GM12878 (cell line): ENCODE results near the gene SPATA32. TPM values are rescaled to one million over a fixed set of nuclear protein-coding genes. Genes with fewer than 3 reads are reported as not detected.

Experiments used
- ATAC-seq: fragments of 200-7000 bp; cut with Tn5 transposase; 3 replicates; pipeline ENCODE4 v1.9.1; 2020; ENCODE audit warnings: mild to moderate bottlenecking, moderate library complexity
- BruUV-seq: library from RNA; stranded (reverse); fragments of 400-500 nt; replicated peaks from 2 replicates; lab custom pipeline; 2021; lab: Mats Ljungman, UMichigan
- CTCF ChIA-PET: fragments of 300-600 bp; sonication (Branson Sonifier 250); formaldehyde crosslinking; extraction: SDS; loops from one replicate; lab custom pipeline; 2021; ENCODE audit warnings: inconsistent platforms; lab: Yijun Ruan, JAX
- POLR2A ChIA-PET: fragments of 350-600 bp; formaldehyde crosslinking; extraction: SDS; loops from one replicate; lab custom pipeline; 2021; ENCODE audit warnings: inconsistent platforms; lab: Charles Lee
- RAD21 ChIA-PET: fragments of 300-600 bp; sonication (Branson Sonifier 250); formaldehyde crosslinking; loops from one replicate; lab custom pipeline; 2023; ENCODE audit warnings: antibody characterized with exemption; ENCODE audit not compliant: unreplicated experiment; lab: Charles Lee
- SMC1A ChIA-PET: fragments of 300-600 bp; sonication (Branson Sonifier 250); formaldehyde crosslinking; loops from one replicate; lab custom pipeline; 2023; ENCODE audit not compliant: unreplicated experiment, uncharacterized antibody; lab: Charles Lee
- DNase-seq: peaks from one replicate; pipeline ENCODE4 v3.0.0-alpha.2; 2011; ENCODE audit warnings: low read depth, low spot score
- FAIRE-seq: peaks from 3 replicates; lab custom pipeline; 2011; peaks lifted over from hg19 to GRCh38; lab: Jason Lieb, UNC
- H2AFZ ChIP-seq: 2 replicates; pipeline ENCODE4 v1.6.0; 2011; ENCODE audit warnings: low read depth, low read length, control low read depth; ENCODE audit not compliant: control insufficient read depth
- H3K27ac ChIP-seq: 2 replicates; pipeline ENCODE4 v1.5.1; 2011; ENCODE audit warnings: control low read depth; ENCODE audit not compliant: control insufficient read depth, insufficient read depth
- H3K27me3 ChIP-seq, 2 experiments: replicated peaks in 1 of 2; 2 replicates each; pipeline versions ENCODE4 v1.6.0 to v1.6.1; 2011; ENCODE audit warnings: low read length in 1 of 2; ENCODE audit not compliant: control insufficient read depth in 2 of 2, insufficient read depth in 2 of 2
- H3K36me3 ChIP-seq, 2 experiments: 2 replicates each; pipeline ENCODE4 v1.5.1; 2011; ENCODE audit warnings: low read length in 1 of 2; ENCODE audit not compliant: control insufficient read depth in 2 of 2, insufficient read depth in 2 of 2
- H3K4me1 ChIP-seq: 2 replicates; pipeline ENCODE4 v1.6.1; 2011; ENCODE audit warnings: mild to moderate bottlenecking, low read length, moderate library complexity, mixed read lengths; ENCODE audit not compliant: control insufficient read depth, insufficient read depth
- H3K4me2 ChIP-seq: 2 replicates; pipeline ENCODE4 v1.6.0; 2011; ENCODE audit warnings: control low read depth; ENCODE audit not compliant: control insufficient read depth, insufficient read depth
- H3K4me3 ChIP-seq: fragments of 200-600 bp; sonication (generic); 2 replicates; pipeline ENCODE4 v1.5.1; 2016
- H3K79me2 ChIP-seq: 2 replicates; pipeline ENCODE4 v1.6.0; 2011; ENCODE audit warnings: low read length; ENCODE audit not compliant: control insufficient read depth, insufficient read depth
- H3K9ac ChIP-seq: 2 replicates; pipeline ENCODE4 v1.8.0; 2011; ENCODE audit warnings: low read length, control low read depth, mixed read lengths; ENCODE audit not compliant: control insufficient read depth, insufficient read depth
- H3K9me3 ChIP-seq: replicated peaks from 3 replicates; pipeline ENCODE4 v1.5.1; 2011; ENCODE audit warnings: mild to moderate bottlenecking, low read length; ENCODE audit not compliant: control insufficient read depth, insufficient read depth
- H4K20me1 ChIP-seq: 2 replicates; pipeline ENCODE4 v1.6.0; 2011; ENCODE audit not compliant: control insufficient read depth, insufficient read depth
- CBX3 ChIP-seq: fragments of 200-600 bp; sonication (generic); IDR thresholded peaks from 2 replicates; pipeline ENCODE4 v1.6.1; 2016; ENCODE audit warnings: low read depth, borderline replicate concordance
- CEBPB ChIP-seq, 2 experiments: fragments of 150-350 bp in 1 of 2; IDR thresholded peaks; 2 replicates each; pipeline ENCODE4 v1.6.1; 2012 to 2014; ENCODE audit warnings: low read depth in 2 of 2, low read length in 2 of 2, borderline replicate concordance in 1 of 2, inconsistent platforms in 1 of 2
- HDAC2 ChIP-seq: fragments of 200-600 bp; sonication (generic); IDR thresholded peaks from 2 replicates; pipeline ENCODE4 v1.6.1; 2017
- IRF4 ChIP-seq: IDR thresholded peaks from 2 replicates; pipeline ENCODE4 v1.6.1; 2011; ENCODE audit warnings: low read depth, low read length
- MTA3 ChIP-seq: IDR thresholded peaks from 2 replicates; pipeline ENCODE4 v1.6.1; 2012; ENCODE audit warnings: low read length, inconsistent platforms, borderline replicate concordance
- NR2F1 ChIP-seq: fragments of 450-650 bp; conservative IDR thresholded peaks from 2 replicates; pipeline ENCODE4 v1.6.1; 2017; ENCODE audit warnings: mild to moderate bottlenecking
- PAX8 ChIP-seq: fragments of 450-650 bp; IDR thresholded peaks from 2 replicates; pipeline ENCODE4 v1.6.1; 2017; ENCODE audit warnings: mild to moderate bottlenecking, moderate library complexity
- PBX3 ChIP-seq: IDR thresholded peaks from 2 replicates; pipeline ENCODE4 v1.6.1; 2011; ENCODE audit warnings: mild to moderate bottlenecking, low read depth, low read length, moderate library complexity; ENCODE audit not compliant: insufficient replicate concordance
- SMARCA5 ChIP-seq: fragments of 450-650 bp; IDR thresholded peaks from 2 replicates; pipeline ENCODE4 v1.6.1; 2017; ENCODE audit warnings: mild to moderate bottlenecking
- ZBED1 ChIP-seq: IDR thresholded peaks from 2 replicates; pipeline ENCODE4 v1.6.1; 2016; ENCODE audit warnings: borderline replicate concordance
- ZBTB33 ChIP-seq: fragments of 450-650 bp; IDR thresholded peaks from 2 replicates; pipeline ENCODE4 v1.6.1; 2017; ENCODE audit warnings: mild to moderate bottlenecking
- WGBS: methylation state at CpG from one replicate; pipeline ENCODE4 v1.1.6; 2016; ENCODE audit warnings: low lambda C conversion rate; ENCODE audit not compliant: insufficient replicate concordance, insufficient coverage; ENCODE audit errors: missing lambda C conversion rate; 5-methylcytosine and 5-hydroxymethylcytosine counted together
- in situ Hi-C: fragments of 300-500 bp; cut with MboI; formaldehyde crosslinking; loops from 9 replicates; pipeline ENCODE4 v1.14.3; 2018; ENCODE audit warnings: mixed read lengths
- intact Hi-C: fragments of 100-400 bp; cut with micrococcal nuclease; formaldehyde crosslinking; loops from one replicate; pipeline ENCODE4 v1.14.2; 2022; ENCODE audit not compliant: unreplicated experiment
- polyA plus RNA-seq, 11 experiments: library from polyadenylated mRNA; depleted of rRNA in 4 of 11; unstranded in 6 of 11; stranded (reverse) in 5 of 11; fragments of >200 nt; fragmentation: Nextera tagmentation in 4 of 11; fragmentation: Illumina TruSeq in 1 of 11; extraction: Ambion mirVana in 4 of 11; extraction: Trizol in 1 of 11; gene quantifications; 1 replicate in 1 of 11; 2 replicates in 10 of 11; pipeline versions ENCODE4 v1.2.1 to v1.2.3, GENCODE V29; 2011 to 2016; ENCODE audit warnings: inconsistent platforms in 2 of 11, missing spikeins in 2 of 11, low read depth in 1 of 11
- total RNA-seq, 4 experiments: library from RNA; depleted of rRNA in 3 of 4; stranded (reverse); fragments of >200 nt in 3 of 4; fragmentation: Illumina TruSeq in 1 of 4; extraction: Trizol in 1 of 4; gene quantifications; 2 replicates each; pipeline versions ENCODE4 v1.2.1 to v1.2.3, GENCODE V29; 2013 to 2021

The SPATA32 gene
- total and polyA plus RNA-seq, 10 of the 15 experiments (the other 5 are each of a cell fraction or from before 2014, with no cell fraction given): 0.03 to 0.35 (median 0.11) TPM; not detected in 3

- DNase-seq (no peak), FAIRE-seq (no peak), ATAC-seq (no peak)
- Histone ChIP-seq H3K9me3 (no peaks in the 10 kb centered on the region), H3K4me3 (no peak overlapping the region), H2AFZ (no peak overlapping the region), H3K27me3 (no peaks in the 10 kb centered on the region), H3K27ac (no peak overlapping the region), H4K20me1 (no peaks in the 10 kb centered on the region), H3K4me2 (no peak overlapping the region), H3K4me1 (peaks cover 13% of the 10 kb centered on the region), H3K9ac (no peak overlapping the region), H3K36me3 (peaks cover 0 to 3% of the 10 kb centered on the region in 2 experiments; a peak in 3 of 4 replicates), H3K79me2 (peaks cover 13% of the 10 kb centered on the region)
- ChIA-PET RAD21 (interaction anchor here (1.3 kb wide), 1 partner anchor 33 kb away, joined by 7 read pairs; no protein-coding TSS in a partner anchor), POLR2A (interaction anchor here (0.7 kb wide), 1 partner anchor 202 kb away, joined by 4 read pairs; no protein-coding TSS in a partner anchor), SMC1A (interaction anchor here (1.1 kb wide), 1 partner anchor 143 kb away, joined by 3 read pairs; no protein-coding TSS in a partner anchor), CTCF (interaction anchor here (1.6 to 2.4 kb wide), 3 partner anchors 16 to 134 kb away, joined by 4 to 8 read pairs (median 4); no protein-coding TSS in a partner anchor)
- TSS peak; percentile 22 for BruUV-seq
- no peak for TF ChIP-seq ZBED1
- no peak for TF ChIP-seq PAX8
- no peak for TF ChIP-seq HDAC2
- no peak for TF ChIP-seq NR2F1
- no peak for TF ChIP-seq MTA3
- no peak for TF ChIP-seq IRF4
- no peak for TF ChIP-seq SMARCA5
- TF ChIP-seq CEBPB (IDR thresholded peaks at IDR 0.05; ENCODE audit: borderline replicate concordance in 1 of 2, low read depth in 2 of 2, low read length in 2 of 2): no peak
- no peak for TF ChIP-seq CBX3
- TF ChIP-seq PBX3: no peak
- no peak for TF ChIP-seq ZBTB33
- in situ Hi-C loops: loop anchor here (25.0 kb wide), 1 partner anchor 360 kb away; no protein-coding TSS in a partner anchor
- intact Hi-C loops: no loop called here
- 95% methylated on average over 7 of the region's 7 CpGs for WGBS
Measured at GRCh38 chr17:45251931-45252330, 10.0 kb downstream of the SPATA32 start.
